SH-SY5Y (cell line): ENCODE results near the gene SETDB1.

ENCODE experiments used
- GATA2 ChIP-seq: IDR thresholded peaks from 2 replicates; pipeline ENCODE4 v1.6.1; 2011; ENCODE audit warnings: mild to moderate bottlenecking, low read depth, low read length
- GATA3 ChIP-seq: IDR thresholded peaks from 2 replicates; pipeline ENCODE4 v1.6.1; 2011; ENCODE audit warnings: low read depth, mild to moderate bottlenecking, low read length, moderate library complexity

DNA sequence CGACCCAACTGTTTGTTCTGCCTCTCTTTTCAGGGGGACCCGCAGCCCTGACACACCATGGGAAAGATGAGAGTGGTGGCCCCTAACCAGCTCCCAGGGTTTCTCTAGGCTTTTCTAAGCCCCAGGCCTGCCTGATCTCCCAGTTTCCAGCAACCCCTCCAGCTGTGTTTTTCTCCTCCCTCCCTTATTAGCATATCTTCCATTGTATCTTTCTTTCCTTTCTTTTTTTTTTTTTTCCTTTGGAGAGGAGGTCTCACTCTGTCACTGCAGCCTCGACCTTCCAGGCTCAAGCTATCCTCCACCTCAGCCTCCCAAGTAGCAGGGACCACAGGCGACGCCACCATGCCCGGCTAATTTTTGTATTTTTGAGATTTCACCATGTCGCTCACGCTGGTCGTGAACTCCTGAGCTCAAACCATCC lies 50.2 kb downstream of the SETDB1 start:
- TF ChIP-seq GATA2 = no peak
- no peak for TF ChIP-seq GATA3
